Activated CD4-positive, alpha-beta T cell treated with anti-CD3 and anti-CD28 coated beads, Interleukin-2, amount 50 U/mL, for 24 hours (primary cell): ENCODE data around the gene KIF6.
"Not testable (repeated sequence)": the region's sequence is repeated elsewhere in the genome, so short reads cannot be mapped to it uniquely, and the experiment has no call there.

ENCODE experiments used
- DNase-seq, 2 donors: peaks; one replicate each; pipeline ENCODE4 v3.0.0-alpha.2; 2020; ENCODE audit warnings: low read depth in 1 of 2, low spot score in 1 of 2

Gene KIF6

DNA sequence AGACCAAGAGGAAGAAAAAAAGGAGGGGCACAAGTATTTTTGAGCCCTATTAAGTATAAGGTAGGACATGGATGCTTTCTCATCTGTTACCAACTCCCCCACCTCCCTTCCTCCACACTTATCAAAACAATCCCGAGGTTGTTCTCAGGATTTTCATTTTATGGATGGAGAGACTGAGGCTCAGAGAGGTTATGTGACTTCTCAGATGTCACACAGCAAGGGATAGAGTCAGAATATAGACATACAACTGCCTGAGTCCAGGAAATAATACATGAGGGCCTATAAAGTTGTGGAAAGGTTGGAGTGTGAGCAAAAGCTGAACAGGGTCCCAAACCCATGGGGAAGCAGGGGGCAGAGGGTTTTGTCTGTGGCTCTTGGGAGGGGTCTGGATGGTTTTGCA is 430.3 kb downstream of the KIF6 start:
- no peak for DNase-seq

GRCh38 chr6:39294133-39294532 is 431.1 kb downstream of the KIF6 start:
- no peak for DNase-seq

DNA sequence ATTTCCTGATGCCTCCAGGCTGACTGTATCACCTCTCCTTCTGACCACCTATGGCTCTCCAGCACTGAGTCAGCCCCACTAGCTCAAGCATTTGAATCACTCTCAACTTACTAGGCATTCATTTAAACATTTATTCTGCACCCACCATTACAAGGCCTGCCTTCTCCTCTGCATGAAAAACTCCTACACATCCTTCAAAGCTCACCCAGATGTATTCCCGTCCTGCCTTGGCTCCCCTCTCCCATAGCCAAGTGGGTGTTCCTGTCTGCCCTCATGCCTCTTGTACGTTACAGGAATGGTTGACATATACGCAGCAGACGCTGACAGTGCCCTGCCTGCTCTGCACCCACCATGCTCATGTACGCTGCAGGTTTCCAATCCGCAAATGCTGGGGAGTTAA is 432.6 kb downstream of the KIF6 start:
- DNase-seq, result no peak

- DNase-seq, result no peak
These were observed 435.7 kb downstream of the KIF6 start for GRCh38 chr6:39289490-39289889.

- DNase-seq, result no peak
These were observed 437.6 kb downstream of the KIF6 start for GRCh38 chr6:39287601-39288000.

DNA sequence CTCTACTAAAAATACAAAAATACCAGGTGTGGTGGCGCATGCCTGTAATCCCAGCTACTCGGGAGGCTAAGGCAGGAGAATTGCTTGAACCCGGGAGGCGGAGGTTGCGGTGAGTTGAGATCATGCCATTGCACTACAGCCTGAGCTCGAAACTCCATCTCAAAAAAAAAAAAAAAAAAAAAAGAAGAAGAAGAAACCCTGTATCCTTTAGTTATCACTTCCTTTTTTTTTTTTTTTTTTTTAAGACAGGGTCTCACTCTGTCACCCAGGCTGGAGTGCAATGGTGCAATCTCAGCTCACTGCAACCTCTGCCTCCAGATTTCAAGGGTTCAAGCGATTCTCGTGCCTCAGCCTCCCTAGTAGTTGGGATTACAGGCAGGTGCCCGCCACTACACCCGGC is 438.6 kb downstream of the KIF6 start:
- not testable (repeated sequence) for DNase-seq

DNA sequence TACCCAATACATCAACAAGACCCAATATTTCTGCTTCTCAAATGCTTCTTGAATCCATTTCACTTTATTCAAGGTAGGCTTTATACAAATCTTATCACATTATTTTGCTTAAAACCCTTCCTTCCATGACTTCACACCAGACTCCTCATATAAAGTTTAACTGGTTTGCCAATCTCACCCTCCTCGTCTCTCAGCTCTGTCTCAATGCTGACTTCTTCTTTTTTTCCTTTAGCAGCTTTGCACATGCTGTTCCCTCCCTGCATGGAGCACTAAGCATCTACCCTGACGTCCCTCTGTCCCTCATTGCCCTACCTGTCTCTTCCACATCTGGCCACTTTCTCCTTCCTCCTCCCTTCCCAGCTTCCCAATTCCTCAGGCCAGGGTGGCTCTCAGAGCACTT is 442.4 kb downstream of the KIF6 start:
- DNase-seq, result no peak

DNA sequence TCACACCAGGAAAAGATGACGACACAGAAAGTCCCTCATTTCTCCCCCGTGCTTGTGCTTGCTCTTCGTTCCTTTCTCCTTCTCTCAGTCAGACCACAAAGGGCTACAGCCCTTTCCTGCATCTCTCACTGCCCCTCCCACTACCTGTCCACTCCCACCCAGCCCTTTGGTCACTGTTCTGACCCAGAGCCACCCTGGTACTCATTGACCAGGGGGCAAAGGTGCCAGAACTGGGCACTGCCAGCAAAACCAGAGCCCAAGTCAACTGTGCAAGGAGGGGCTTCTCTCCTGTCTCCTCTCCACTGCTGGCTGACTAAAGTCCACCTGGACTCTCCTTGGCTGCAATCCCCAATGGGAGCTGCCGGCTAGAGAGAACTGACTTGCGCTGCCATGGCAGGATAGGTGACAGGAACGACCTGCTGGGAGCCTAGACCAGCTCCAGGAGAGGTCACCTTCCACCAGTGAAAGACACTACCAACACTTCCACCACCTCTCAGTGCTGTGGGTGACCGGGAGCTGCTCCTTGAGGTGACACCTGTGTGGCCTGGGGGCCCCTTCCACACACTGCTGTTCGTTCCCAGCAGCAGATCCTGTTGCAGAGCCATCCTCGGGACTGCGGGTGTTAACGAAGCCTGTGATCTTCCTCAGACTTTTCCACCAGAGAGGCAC is 443.8 kb downstream of the KIF6 start:
- no peak for DNase-seq

DNA sequence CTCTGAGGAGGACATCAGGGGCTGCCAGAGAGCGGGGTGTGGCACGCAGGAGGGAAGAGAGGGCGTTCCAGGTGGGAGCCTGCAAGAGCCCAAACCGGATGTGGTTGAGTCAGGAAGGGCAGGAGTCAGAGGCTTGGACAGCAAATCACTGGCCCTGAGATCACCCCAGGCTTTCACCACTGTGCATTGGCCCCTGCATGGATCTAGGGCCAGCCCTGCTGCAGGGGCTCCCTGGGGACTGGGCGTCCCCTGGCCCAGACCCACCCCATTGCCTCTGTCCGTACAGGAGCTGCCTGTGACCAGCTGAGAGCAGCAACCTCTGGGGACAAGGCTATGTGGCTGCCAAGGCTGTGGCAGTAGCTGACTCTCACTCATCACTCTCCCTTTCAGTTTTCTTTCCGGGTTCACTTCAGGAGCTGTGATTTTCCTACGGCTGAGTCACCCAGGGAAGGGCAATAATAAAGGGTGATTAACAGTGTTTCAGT is 444.9 kb downstream of the KIF6 start:
- no peak for DNase-seq
